GM12878 (cell line): Measurements from ENCODE around the gene YAP1. TPM values are rescaled to one million over a fixed set of nuclear protein-coding genes. Genes with fewer than 3 reads are reported as not detected.

Experiments
- ATAC-seq: fragments of 200-7000 bp; cut with Tn5 transposase; 3 replicates; pipeline ENCODE4 v1.9.1; 2020; ENCODE audit warnings: mild to moderate bottlenecking, moderate library complexity
- BruUV-seq: library from RNA; stranded (reverse); fragments of 400-500 nt; replicated peaks from 2 replicates; lab custom pipeline; 2021; lab: Mats Ljungman, UMichigan
- CTCF ChIA-PET: fragments of 300-600 bp; sonication (Branson Sonifier 250); formaldehyde crosslinking; extraction: SDS; loops from one replicate; lab custom pipeline; 2021; ENCODE audit warnings: inconsistent platforms; lab: Yijun Ruan, JAX
- POLR2A ChIA-PET: fragments of 350-600 bp; formaldehyde crosslinking; extraction: SDS; loops from one replicate; lab custom pipeline; 2021; ENCODE audit warnings: inconsistent platforms; lab: Charles Lee
- RAD21 ChIA-PET: fragments of 300-600 bp; sonication (Branson Sonifier 250); formaldehyde crosslinking; loops from one replicate; lab custom pipeline; 2023; ENCODE audit warnings: antibody characterized with exemption; ENCODE audit not compliant: unreplicated experiment; lab: Charles Lee
- SMC1A ChIA-PET: fragments of 300-600 bp; sonication (Branson Sonifier 250); formaldehyde crosslinking; loops from one replicate; lab custom pipeline; 2023; ENCODE audit not compliant: unreplicated experiment, uncharacterized antibody; lab: Charles Lee
- DNase-seq: peaks from one replicate; pipeline ENCODE4 v3.0.0-alpha.2; 2011; ENCODE audit warnings: low read depth, low spot score
- FAIRE-seq: peaks from 3 replicates; lab custom pipeline; 2011; peaks lifted over from hg19 to GRCh38; lab: Jason Lieb, UNC
- H2AFZ ChIP-seq: 2 replicates; pipeline ENCODE4 v1.6.0; 2011; ENCODE audit warnings: low read depth, low read length, control low read depth; ENCODE audit not compliant: control insufficient read depth
- H3K27ac ChIP-seq: 2 replicates; pipeline ENCODE4 v1.5.1; 2011; ENCODE audit warnings: control low read depth; ENCODE audit not compliant: control insufficient read depth, insufficient read depth
- H3K27me3 ChIP-seq, 2 experiments: replicated peaks in 1 of 2; 2 replicates each; pipeline versions ENCODE4 v1.6.0 to v1.6.1; 2011; ENCODE audit warnings: low read length in 1 of 2; ENCODE audit not compliant: control insufficient read depth in 2 of 2, insufficient read depth in 2 of 2
- H3K36me3 ChIP-seq, 2 experiments: 2 replicates each; pipeline ENCODE4 v1.5.1; 2011; ENCODE audit warnings: low read length in 1 of 2; ENCODE audit not compliant: control insufficient read depth in 2 of 2, insufficient read depth in 2 of 2
- H3K4me1 ChIP-seq: 2 replicates; pipeline ENCODE4 v1.6.1; 2011; ENCODE audit warnings: mild to moderate bottlenecking, low read length, moderate library complexity, mixed read lengths; ENCODE audit not compliant: control insufficient read depth, insufficient read depth
- H3K4me2 ChIP-seq: 2 replicates; pipeline ENCODE4 v1.6.0; 2011; ENCODE audit warnings: control low read depth; ENCODE audit not compliant: control insufficient read depth, insufficient read depth
- H3K4me3 ChIP-seq: fragments of 200-600 bp; sonication (generic); 2 replicates; pipeline ENCODE4 v1.5.1; 2016
- H3K79me2 ChIP-seq: 2 replicates; pipeline ENCODE4 v1.6.0; 2011; ENCODE audit warnings: low read length; ENCODE audit not compliant: control insufficient read depth, insufficient read depth
- H3K9ac ChIP-seq: 2 replicates; pipeline ENCODE4 v1.8.0; 2011; ENCODE audit warnings: low read length, control low read depth, mixed read lengths; ENCODE audit not compliant: control insufficient read depth, insufficient read depth
- H3K9me3 ChIP-seq: replicated peaks from 3 replicates; pipeline ENCODE4 v1.5.1; 2011; ENCODE audit warnings: mild to moderate bottlenecking, low read length; ENCODE audit not compliant: control insufficient read depth, insufficient read depth
- H4K20me1 ChIP-seq: 2 replicates; pipeline ENCODE4 v1.6.0; 2011; ENCODE audit not compliant: control insufficient read depth, insufficient read depth
- ASH2L ChIP-seq: fragments of 300-600, 200-600 bp; sonication (generic); IDR thresholded peaks from 2 replicates; pipeline ENCODE4 v1.6.1; 2017; ENCODE audit warnings: low read depth, mild to moderate bottlenecking, borderline replicate concordance
- CBFB ChIP-seq: IDR thresholded peaks from 2 replicates; pipeline ENCODE4 v1.6.1; 2016; ENCODE audit warnings: antibody characterized with exemption, low read depth
- ESRRA ChIP-seq: IDR thresholded peaks from 2 replicates; pipeline ENCODE4 v1.6.1; 2012; ENCODE audit warnings: mild to moderate bottlenecking, low read length, improper control_type of control experiment
- IRF4 ChIP-seq: IDR thresholded peaks from 2 replicates; pipeline ENCODE4 v1.6.1; 2011; ENCODE audit warnings: low read depth, low read length
- NBN ChIP-seq: fragments of 450-650 bp; IDR thresholded peaks from 2 replicates; pipeline ENCODE4 v1.6.1; 2016
- NFYA ChIP-seq: IDR thresholded peaks from 2 replicates; pipeline ENCODE4 v1.6.1; 2011; ENCODE audit warnings: low read depth, mild to moderate bottlenecking, low read length, improper control_type of control experiment, borderline replicate concordance
- POU2F2 ChIP-seq: IDR thresholded peaks from 3 replicates; pipeline ENCODE4 v1.6.1; 2011; ENCODE audit warnings: low read depth, mild to moderate bottlenecking, low read length, borderline replicate concordance
- RAD21 ChIP-seq: IDR thresholded peaks from 2 replicates; pipeline ENCODE4 v1.6.1; 2011; ENCODE audit warnings: mild to moderate bottlenecking, low read depth, low read length, moderate library complexity; ENCODE audit not compliant: insufficient read depth
- RBBP5 ChIP-seq: fragments of 200-600 bp; sonication (generic); conservative IDR thresholded peaks from 2 replicates; pipeline ENCODE4 v1.6.1; 2016
- SMAD1 ChIP-seq: fragments of 450-650 bp; IDR thresholded peaks from 2 replicates; pipeline ENCODE4 v1.6.1; 2018; ENCODE audit warnings: mild to moderate bottlenecking, low read depth; ENCODE audit not compliant: partially characterized antibody
- SMC3 ChIP-seq: IDR thresholded peaks from 2 replicates; pipeline ENCODE4 v1.6.1; 2011; ENCODE audit warnings: low read length, improper control_type of control experiment, borderline replicate concordance
- TARDBP ChIP-seq: IDR thresholded peaks from 2 replicates; pipeline ENCODE4 v1.6.1; 2016; ENCODE audit warnings: borderline replicate concordance
- ZNF217 ChIP-seq: fragments of 450-650 bp; IDR thresholded peaks from 2 replicates; pipeline ENCODE4 v1.6.1; 2017; ENCODE audit warnings: antibody characterized with exemption, mild to moderate bottlenecking
- ZNF384 ChIP-seq: IDR thresholded peaks from 2 replicates; pipeline ENCODE4 v1.6.1; 2012; ENCODE audit warnings: low read depth, mild to moderate bottlenecking, low read length, improper control_type of control experiment, borderline replicate concordance
- WGBS: methylation state at CpG from one replicate; pipeline ENCODE4 v1.1.6; 2016; ENCODE audit warnings: low lambda C conversion rate; ENCODE audit not compliant: insufficient replicate concordance, insufficient coverage; ENCODE audit errors: missing lambda C conversion rate; 5-methylcytosine and 5-hydroxymethylcytosine counted together
- in situ Hi-C: fragments of 300-500 bp; cut with MboI; formaldehyde crosslinking; loops from 9 replicates; pipeline ENCODE4 v1.14.3; 2018; ENCODE audit warnings: mixed read lengths
- intact Hi-C: fragments of 100-400 bp; cut with micrococcal nuclease; formaldehyde crosslinking; loops from one replicate; pipeline ENCODE4 v1.14.2; 2022; ENCODE audit not compliant: unreplicated experiment
- polyA plus RNA-seq, 11 experiments: library from polyadenylated mRNA; depleted of rRNA in 4 of 11; unstranded in 6 of 11; stranded (reverse) in 5 of 11; fragments of >200 nt; fragmentation: Nextera tagmentation in 4 of 11; fragmentation: Illumina TruSeq in 1 of 11; extraction: Ambion mirVana in 4 of 11; extraction: Trizol in 1 of 11; gene quantifications; 1 replicate in 1 of 11; 2 replicates in 10 of 11; pipeline versions ENCODE4 v1.2.1 to v1.2.3, GENCODE V29; 2011 to 2016; ENCODE audit warnings: inconsistent platforms in 2 of 11, missing spikeins in 2 of 11, low read depth in 1 of 11
- total RNA-seq, 4 experiments: library from RNA; depleted of rRNA in 3 of 4; stranded (reverse); fragments of >200 nt in 3 of 4; fragmentation: Illumina TruSeq in 1 of 4; extraction: Trizol in 1 of 4; gene quantifications; 2 replicates each; pipeline versions ENCODE4 v1.2.1 to v1.2.3, GENCODE V29; 2013 to 2021
- TF ChIP-seq, protein P1 (sequence below): IDR thresholded peaks from 2 replicates; pipeline ENCODE4 v1.6.1; 2011; ENCODE audit warnings: low read depth, low read length, improper control_type of control experiment, borderline replicate concordance
- TF ChIP-seq, protein P2 (sequence below): IDR thresholded peaks from 2 replicates; pipeline ENCODE4 v1.6.1; 2012; ENCODE audit warnings: low read depth, low read length, improper control_type of control experiment
- TF ChIP-seq, protein P3 (sequence below): IDR thresholded peaks from 2 replicates; pipeline ENCODE4 v1.6.1; 2012; ENCODE audit warnings: improper control_type of control experiment, low read depth, low read length; ENCODE audit not compliant: insufficient replicate concordance

The YAP1 gene
- total and polyA plus RNA-seq, 10 of the 15 experiments (the other 5 are each of a cell fraction or from before 2014, with no cell fraction given): 0.03 to 0.33 (median 0.10) TPM; not detected in 6

DNA sequence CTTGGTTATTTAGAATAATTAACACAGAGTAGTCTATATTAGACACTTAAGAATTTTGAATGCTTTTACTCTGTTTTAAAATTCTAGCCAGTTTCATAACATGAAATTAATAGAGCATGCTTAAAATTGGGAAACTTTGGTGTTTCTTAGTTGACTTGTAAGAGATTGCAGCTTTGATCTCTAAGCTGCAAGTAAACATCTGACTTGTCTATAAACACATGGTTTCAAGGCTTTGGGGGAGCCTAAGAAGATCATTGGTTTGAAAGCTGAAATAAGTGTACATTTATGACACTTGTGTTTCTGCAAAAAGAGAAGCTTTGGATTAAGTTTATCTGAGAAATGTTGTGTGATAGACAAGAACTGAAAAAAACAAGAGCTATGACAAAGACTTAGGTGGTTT lies 37.8 kb downstream of the YAP1 start (continued):
- TF ChIP-seq, protein P1, sequence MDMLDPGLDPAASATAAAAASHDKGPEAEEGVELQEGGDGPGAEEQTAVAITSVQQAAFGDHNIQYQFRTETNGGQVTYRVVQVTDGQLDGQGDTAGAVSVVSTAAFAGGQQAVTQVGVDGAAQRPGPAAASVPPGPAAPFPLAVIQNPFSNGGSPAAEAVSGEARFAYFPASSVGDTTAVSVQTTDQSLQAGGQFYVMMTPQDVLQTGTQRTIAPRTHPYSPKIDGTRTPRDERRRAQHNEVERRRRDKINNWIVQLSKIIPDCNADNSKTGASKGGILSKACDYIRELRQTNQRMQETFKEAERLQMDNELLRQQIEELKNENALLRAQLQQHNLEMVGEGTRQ: no peak
- no peak for TF ChIP-seq SMC3
- TF ChIP-seq TARDBP: no peak
- no peak for TF ChIP-seq NBN

DNA sequence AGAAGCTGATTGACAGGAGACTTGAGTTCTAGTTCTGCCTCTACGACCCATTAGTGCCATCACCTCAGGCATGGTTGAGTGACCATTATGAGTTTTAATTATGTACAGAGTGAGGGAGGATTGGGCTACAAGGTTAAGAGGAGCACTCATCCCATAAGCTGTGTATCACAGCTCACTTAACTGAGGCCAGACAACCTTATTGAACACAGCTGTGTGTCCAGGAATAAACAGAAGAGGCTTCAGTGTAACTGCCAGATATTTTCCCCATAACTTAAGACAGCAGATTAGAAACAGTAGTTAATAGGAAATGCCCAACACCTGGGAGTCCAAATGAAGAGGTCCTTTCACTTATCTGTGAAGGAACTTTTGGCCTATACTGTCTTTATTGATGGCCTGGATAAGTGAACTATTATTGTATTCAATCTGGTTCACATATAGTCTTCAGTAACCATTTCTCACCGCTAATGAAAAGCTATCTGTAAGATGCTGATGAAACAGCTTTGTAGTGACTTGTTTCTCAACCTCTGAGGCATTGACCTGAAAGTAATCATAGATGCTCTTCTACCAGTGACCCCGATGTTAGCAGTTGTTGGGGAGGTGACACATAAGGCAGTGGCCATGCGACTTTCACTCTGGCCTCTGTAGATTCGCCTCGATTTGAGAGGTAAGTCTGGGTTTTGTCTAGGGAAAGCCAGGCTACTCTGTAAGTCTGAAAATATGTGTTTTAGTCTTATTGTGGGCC lies 41.7 kb downstream of the YAP1 start:
- FAIRE-seq (no peak), DNase-seq (no peak), ATAC-seq (no peak)
- in situ Hi-C loops: no loop called here
- no peaks in the 10 kb centered on the region for H3K4me1 ChIP-seq
- BruUV-seq: no TSS peak
- RAD21 ChIA-PET: no interaction called here
- no peak overlapping the region for H2AFZ ChIP-seq
- WGBS: 7% methylated on average over 6 of the region's 6 CpGs
- no peak overlapping the region for H3K27ac ChIP-seq
- H3K4me3 ChIP-seq: no peak overlapping the region
- POLR2A ChIA-PET: no interaction called here
- no peaks in the 10 kb centered on the region for H4K20me1 ChIP-seq
- SMC1A ChIA-PET: no interaction called here
- no peak overlapping the region for H3K9ac ChIP-seq
- no peaks in the 10 kb centered on the region for H3K79me2 ChIP-seq
- no peak overlapping the region for H3K4me2 ChIP-seq
- H3K9me3 ChIP-seq: no peaks in the 10 kb centered on the region
- H3K27me3 ChIP-seq: no peaks in the 10 kb centered on the region; a peak in 1 of 4 replicates
- intact Hi-C loops: no loop called here
- H3K36me3 ChIP-seq: no peaks in the 10 kb centered on the region
- CTCF ChIA-PET: interaction anchor here (0.6 kb wide), 1 partner anchor 1266 kb away, joined by 3 read pairs; no protein-coding TSS in a partner anchor
- TF ChIP-seq RBBP5: no peak
- TF ChIP-seq CBFB: no peak
- no peak for TF ChIP-seq ASH2L
- TF ChIP-seq, protein P2, sequence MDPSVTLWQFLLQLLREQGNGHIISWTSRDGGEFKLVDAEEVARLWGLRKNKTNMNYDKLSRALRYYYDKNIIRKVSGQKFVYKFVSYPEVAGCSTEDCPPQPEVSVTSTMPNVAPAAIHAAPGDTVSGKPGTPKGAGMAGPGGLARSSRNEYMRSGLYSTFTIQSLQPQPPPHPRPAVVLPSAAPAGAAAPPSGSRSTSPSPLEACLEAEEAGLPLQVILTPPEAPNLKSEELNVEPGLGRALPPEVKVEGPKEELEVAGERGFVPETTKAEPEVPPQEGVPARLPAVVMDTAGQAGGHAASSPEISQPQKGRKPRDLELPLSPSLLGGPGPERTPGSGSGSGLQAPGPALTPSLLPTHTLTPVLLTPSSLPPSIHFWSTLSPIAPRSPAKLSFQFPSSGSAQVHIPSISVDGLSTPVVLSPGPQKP: no peak
- TF ChIP-seq IRF4: no peak
- TF ChIP-seq RAD21: no peak
- TF ChIP-seq, protein P3, sequence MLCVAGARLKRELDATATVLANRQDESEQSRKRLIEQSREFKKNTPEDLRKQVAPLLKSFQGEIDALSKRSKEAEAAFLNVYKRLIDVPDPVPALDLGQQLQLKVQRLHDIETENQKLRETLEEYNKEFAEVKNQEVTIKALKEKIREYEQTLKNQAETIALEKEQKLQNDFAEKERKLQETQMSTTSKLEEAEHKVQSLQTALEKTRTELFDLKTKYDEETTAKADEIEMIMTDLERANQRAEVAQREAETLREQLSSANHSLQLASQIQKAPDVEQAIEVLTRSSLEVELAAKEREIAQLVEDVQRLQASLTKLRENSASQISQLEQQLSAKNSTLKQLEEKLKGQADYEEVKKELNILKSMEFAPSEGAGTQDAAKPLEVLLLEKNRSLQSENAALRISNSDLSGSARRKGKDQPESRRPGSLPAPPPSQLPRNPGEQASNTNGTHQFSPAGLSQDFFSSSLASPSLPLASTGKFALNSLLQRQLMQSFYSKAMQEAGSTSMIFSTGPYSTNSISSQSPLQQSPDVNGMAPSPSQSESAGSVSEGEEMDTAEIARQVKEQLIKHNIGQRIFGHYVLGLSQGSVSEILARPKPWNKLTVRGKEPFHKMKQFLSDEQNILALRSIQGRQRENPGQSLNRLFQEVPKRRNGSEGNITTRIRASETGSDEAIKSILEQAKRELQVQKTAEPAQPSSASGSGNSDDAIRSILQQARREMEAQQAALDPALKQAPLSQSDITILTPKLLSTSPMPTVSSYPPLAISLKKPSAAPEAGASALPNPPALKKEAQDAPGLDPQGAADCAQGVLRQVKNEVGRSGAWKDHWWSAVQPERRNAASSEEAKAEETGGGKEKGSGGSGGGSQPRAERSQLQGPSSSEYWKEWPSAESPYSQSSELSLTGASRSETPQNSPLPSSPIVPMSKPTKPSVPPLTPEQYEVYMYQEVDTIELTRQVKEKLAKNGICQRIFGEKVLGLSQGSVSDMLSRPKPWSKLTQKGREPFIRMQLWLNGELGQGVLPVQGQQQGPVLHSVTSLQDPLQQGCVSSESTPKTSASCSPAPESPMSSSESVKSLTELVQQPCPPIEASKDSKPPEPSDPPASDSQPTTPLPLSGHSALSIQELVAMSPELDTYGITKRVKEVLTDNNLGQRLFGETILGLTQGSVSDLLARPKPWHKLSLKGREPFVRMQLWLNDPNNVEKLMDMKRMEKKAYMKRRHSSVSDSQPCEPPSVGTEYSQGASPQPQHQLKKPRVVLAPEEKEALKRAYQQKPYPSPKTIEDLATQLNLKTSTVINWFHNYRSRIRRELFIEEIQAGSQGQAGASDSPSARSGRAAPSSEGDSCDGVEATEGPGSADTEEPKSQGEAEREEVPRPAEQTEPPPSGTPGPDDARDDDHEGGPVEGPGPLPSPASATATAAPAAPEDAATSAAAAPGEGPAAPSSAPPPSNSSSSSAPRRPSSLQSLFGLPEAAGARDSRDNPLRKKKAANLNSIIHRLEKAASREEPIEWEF: no peak
- TF ChIP-seq POU2F2: no peak
- TF ChIP-seq ZNF384: no peak
- no peak for TF ChIP-seq ZNF217
- no peak for TF ChIP-seq ESRRA
- TF ChIP-seq NFYA: no peak
- TF ChIP-seq SMAD1: no peak
